Suprapubic skin (tissue), 4 donors: ENCODE data around the gene NCAM2. TPM values are rescaled to one million over a fixed set of nuclear protein-coding genes. Genes with fewer than 3 reads are reported as not detected.

ENCODE experiments used
- DNase-seq, 2 donors: peaks; one replicate each; pipeline ENCODE4 v3.0.0-alpha.2; 2019; ENCODE audit warnings: low spot score in 2 of 2
- H3K27ac ChIP-seq: fragments of 200-600 bp; sonication (generic); one replicate; pipeline ENCODE4 v1.5.1; 2019
- H3K27me3 ChIP-seq: fragments of 200-600 bp; sonication (generic); one replicate; pipeline ENCODE4 v1.5.1; 2019
- H3K36me3 ChIP-seq: fragments of 200-600 bp; sonication (generic); one replicate; pipeline ENCODE4 v1.5.1; 2019
- H3K4me1 ChIP-seq: fragments of 200-600 bp; sonication (generic); one replicate; pipeline ENCODE4 v1.5.1; 2019
- H3K4me3 ChIP-seq: fragments of 200-600 bp; sonication (generic); one replicate; pipeline ENCODE4 v1.5.1; 2019; ENCODE audit warnings: mild to moderate bottlenecking
- H3K9me3 ChIP-seq: fragments of 200-600 bp; sonication (generic); one replicate; pipeline ENCODE4 v1.5.1; 2019
- EP300 ChIP-seq: sonication (generic); formaldehyde crosslinking; IDR thresholded peaks from one replicate; pipeline ENCODE4 v1.6.1; 2017; ENCODE audit warnings: antibody characterized with exemption
- POLR2A ChIP-seq, 2 donors: fragments of 450-650 bp; IDR thresholded peaks; one replicate each; pipeline ENCODE4 v1.6.1; 2017; ENCODE audit warnings: antibody characterized with exemption in 2 of 2, mild to moderate bottlenecking in 2 of 2, moderate library complexity in 2 of 2
- POLR2AphosphoS5 ChIP-seq, 3 donors: sonication (generic); formaldehyde crosslinking; IDR thresholded peaks; one replicate each; pipeline ENCODE4 v1.6.1; 2017; ENCODE audit warnings: antibody characterized with exemption in 3 of 3
- WGBS: methylation state at CpG from one replicate; pipeline ENCODE4 v1.1.5; 2018; 5-methylcytosine and 5-hydroxymethylcytosine counted together
- total RNA-seq, 4 donors: library from RNA; depleted of rRNA; stranded (reverse); fragments of >200 nt; gene quantifications; one replicate each; pipeline ENCODE4 v1.1.0, GENCODE V29; 2016
- TF ChIP-seq, protein P1 (sequence below), 2 donors: fragments of 200-600 bp in 1 of 2; fragments of 450-650 bp in 1 of 2; sonication (generic) in 1 of 2; IDR thresholded peaks; one replicate each; pipeline ENCODE4 v1.5.1; 2016 to 2019; ENCODE audit warnings: antibody characterized with exemption in 2 of 2, mild to moderate bottlenecking in 1 of 2, moderate library complexity in 1 of 2

NCAM2 gene
- total RNA-seq, 4 donors from 2014 or later, result 0.25 to 1.0 (median 0.92) TPM

DNA sequence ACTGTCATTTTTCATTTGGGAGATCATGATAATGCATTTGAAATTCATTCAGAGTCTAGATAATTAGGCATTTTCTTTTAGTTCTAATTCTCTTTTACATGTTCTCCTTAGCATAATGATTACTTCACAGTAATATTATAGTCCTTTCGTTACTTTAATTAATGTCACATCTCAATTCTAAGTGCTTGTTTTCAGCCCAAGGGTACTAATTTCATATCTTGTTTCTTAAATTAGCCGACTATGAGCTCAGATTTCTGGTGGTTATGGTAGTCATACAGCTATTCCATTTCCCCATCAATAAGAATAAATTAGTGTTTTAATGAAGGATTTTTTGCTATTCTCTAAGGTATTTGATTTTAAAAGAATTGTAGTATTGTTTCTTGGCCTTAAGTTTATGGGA, 120.9 kb downstream of the NCAM2 start:
- no peak overlapping the region for H3K27ac ChIP-seq
- no peaks in the 10 kb centered on the region for H3K27me3 ChIP-seq
- H3K36me3 ChIP-seq, result no peaks in the 10 kb centered on the region
- H3K4me3 ChIP-seq, result no peak overlapping the region
- 67% methylated on average over 2 of the region's 2 CpGs for WGBS
- DNase-seq, result no peak
- no peak for TF ChIP-seq POLR2AphosphoS5 (IDR thresholded peaks at IDR 0.05)
- TF ChIP-seq POLR2A (IDR thresholded peaks at IDR 0.05), result no peak
- no peak for TF ChIP-seq EP300
- TF ChIP-seq, protein P1, sequence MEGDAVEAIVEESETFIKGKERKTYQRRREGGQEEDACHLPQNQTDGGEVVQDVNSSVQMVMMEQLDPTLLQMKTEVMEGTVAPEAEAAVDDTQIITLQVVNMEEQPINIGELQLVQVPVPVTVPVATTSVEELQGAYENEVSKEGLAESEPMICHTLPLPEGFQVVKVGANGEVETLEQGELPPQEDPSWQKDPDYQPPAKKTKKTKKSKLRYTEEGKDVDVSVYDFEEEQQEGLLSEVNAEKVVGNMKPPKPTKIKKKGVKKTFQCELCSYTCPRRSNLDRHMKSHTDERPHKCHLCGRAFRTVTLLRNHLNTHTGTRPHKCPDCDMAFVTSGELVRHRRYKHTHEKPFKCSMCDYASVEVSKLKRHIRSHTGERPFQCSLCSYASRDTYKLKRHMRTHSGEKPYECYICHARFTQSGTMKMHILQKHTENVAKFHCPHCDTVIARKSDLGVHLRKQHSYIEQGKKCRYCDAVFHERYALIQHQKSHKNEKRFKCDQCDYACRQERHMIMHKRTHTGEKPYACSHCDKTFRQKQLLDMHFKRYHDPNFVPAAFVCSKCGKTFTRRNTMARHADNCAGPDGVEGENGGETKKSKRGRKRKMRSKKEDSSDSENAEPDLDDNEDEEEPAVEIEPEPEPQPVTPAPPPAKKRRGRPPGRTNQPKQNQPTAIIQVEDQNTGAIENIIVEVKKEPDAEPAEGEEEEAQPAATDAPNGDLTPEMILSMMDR (IDR thresholded peaks at IDR 0.05), result no peak
- H3K4me1 ChIP-seq, result no peaks in the 10 kb centered on the region
- no peaks in the 10 kb centered on the region for H3K9me3 ChIP-seq

DNA sequence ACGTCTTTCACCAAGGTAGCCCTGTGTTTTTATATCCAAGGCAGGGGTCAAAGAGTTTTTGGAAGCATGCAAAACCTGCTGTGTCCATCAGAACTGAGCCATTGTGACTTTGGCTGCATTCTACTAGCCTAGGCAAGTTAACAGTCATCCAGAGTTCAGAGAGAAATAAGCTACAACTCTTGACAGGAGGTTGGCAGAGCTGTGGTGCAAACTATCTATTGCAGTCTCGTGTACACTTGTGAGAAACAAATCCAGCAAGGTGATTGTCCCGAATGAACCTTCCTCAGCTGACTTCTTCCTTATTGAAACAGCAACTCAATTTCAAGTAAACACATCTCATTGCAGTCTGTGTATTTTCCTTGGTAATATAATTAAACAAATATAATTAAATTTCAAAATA, 124.5 kb downstream of the NCAM2 start:
- H3K27me3 ChIP-seq, result no peaks in the 10 kb centered on the region
- WGBS, result 83% methylated on average over 3 of the region's 3 CpGs
- TF ChIP-seq POLR2A (IDR thresholded peaks at IDR 0.05), result no peak
- TF ChIP-seq, protein P1 (IDR thresholded peaks at IDR 0.05), result no peak
- no peak for TF ChIP-seq EP300
- TF ChIP-seq POLR2AphosphoS5 (IDR thresholded peaks at IDR 0.05), result no peak
- H3K4me3 ChIP-seq, result no peak overlapping the region
- H3K27ac ChIP-seq, result no peak overlapping the region
- no peak for DNase-seq
- no peaks in the 10 kb centered on the region for H3K9me3 ChIP-seq
- H3K4me1 ChIP-seq, result no peaks in the 10 kb centered on the region
- no peaks in the 10 kb centered on the region for H3K36me3 ChIP-seq

DNA sequence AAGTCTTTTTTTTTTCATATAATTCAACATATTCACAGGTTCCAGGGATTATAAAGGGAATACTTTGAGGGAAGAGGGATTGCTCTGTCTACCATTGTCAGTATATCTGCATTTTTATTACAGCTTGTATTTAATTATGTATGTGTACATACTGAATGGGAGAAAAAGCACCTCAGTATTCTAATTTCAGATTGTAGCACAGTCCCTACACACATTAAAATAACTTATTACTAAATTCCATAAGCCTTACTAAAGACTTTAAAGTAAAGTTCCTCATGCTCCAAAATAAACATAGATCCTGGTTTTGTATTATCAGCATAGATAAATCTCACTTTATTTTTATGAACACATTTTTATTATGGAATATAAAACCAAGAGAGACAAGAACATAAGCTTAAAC, 134.2 kb downstream of the NCAM2 start:
- Histone ChIP-seq H3K4me1 (no peaks in the 10 kb centered on the region), H3K27ac (no peak overlapping the region), H3K4me3 (no peak overlapping the region), H3K36me3 (no peaks in the 10 kb centered on the region), H3K27me3 (no peaks in the 10 kb centered on the region), H3K9me3 (no peaks in the 10 kb centered on the region)
- no peak for DNase-seq
- TF ChIP-seq POLR2A (IDR thresholded peaks at IDR 0.05) (no peak), EP300 (no peak), POLR2AphosphoS5 (IDR thresholded peaks at IDR 0.05) (no peak)
- TF ChIP-seq, protein P1 (IDR thresholded peaks at IDR 0.05), result no peak

DNA sequence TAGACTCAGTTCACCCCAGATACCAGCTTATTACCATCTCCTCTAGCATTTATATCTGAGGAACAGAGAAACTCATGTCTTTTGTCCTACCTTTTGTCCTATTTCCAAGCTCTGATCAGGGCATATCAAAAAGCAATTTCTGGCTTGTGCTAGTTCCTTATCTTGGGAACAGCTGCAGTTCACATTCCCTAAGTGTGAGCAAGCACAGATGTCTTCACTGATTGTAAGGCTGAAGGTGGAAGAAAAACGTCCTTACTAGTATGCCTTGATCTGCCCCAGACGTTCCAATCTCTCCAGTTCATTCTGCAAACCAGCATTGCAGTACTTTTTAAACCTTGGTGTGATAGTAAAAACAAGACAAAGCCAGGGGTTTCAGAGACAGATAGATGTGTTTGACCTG, 139.8 kb downstream of the NCAM2 start:
- Histone ChIP-seq H3K27me3 (no peaks in the 10 kb centered on the region), H3K4me3 (no peak overlapping the region), H3K27ac (no peak overlapping the region), H3K4me1 (no peaks in the 10 kb centered on the region), H3K36me3 (no peaks in the 10 kb centered on the region), H3K9me3 (no peaks in the 10 kb centered on the region)
- whole genome bisulfite sequencing, result 12% methylated on average over 2 of the region's 2 CpGs
- DNase-seq, result no peak
- TF ChIP-seq EP300, result no peak
- no peak for TF ChIP-seq POLR2A (IDR thresholded peaks at IDR 0.05)
- TF ChIP-seq, protein P1 (IDR thresholded peaks at IDR 0.05), result no peak
- no peak for TF ChIP-seq POLR2AphosphoS5 (IDR thresholded peaks at IDR 0.05)

DNA sequence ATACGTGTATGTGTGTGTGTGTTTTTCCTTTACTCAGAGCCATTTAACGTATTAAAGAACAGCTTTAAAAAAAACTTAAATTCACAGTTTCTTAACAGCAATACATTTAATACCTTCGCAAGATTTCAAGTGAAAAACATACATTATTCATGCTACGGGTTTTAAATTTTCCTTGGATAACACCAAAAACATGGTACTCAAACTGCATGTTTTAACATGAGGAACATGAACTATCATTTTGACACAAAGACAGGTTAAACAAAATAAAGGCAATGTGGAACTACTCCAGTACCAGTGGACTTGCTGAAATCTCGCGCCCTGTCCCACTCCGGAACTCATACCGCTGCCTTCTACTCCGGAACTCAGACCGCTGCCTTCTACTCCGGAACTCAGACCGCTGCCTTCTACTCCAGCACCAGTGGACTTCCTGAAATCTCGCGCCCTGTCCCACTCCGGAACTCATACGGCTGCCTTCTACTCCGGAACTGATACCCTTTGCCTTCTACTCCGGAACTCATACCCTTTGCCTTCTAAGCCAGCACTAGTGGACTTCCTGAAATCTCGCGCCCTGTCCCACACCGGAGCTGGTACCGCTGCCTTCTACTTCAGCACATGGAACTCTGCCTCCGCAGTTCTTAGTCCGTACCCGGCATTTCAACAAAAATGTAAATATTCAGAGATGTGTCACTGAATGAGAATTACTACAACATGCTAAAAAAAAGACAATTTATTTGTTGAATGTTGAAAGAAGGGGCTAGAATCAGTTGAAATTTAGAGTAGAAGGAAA, 148.6 kb downstream of the NCAM2 start:
- Histone ChIP-seq H3K36me3 (no peaks in the 10 kb centered on the region), H3K9me3 (no peaks in the 10 kb centered on the region), H3K4me3 (no peak overlapping the region), H3K4me1 (no peaks in the 10 kb centered on the region), H3K27ac (no peak overlapping the region), H3K27me3 (no peaks in the 10 kb centered on the region)
- no peak for DNase-seq
- no peak for TF ChIP-seq EP300
- TF ChIP-seq, protein P1 (IDR thresholded peaks at IDR 0.05), result no peak
- no peak for TF ChIP-seq POLR2AphosphoS5 (IDR thresholded peaks at IDR 0.05)
- no peak for TF ChIP-seq POLR2A (IDR thresholded peaks at IDR 0.05)
- 97% methylated on average over 25 of the region's 25 CpGs for WGBS
